Activated naive CD4-positive, alpha-beta T cell treated with anti-CD3 and anti-CD28 coated beads for 36 hours (primary cell): ENCODE results near the gene DLG1. TPM values are rescaled to one million over a fixed set of nuclear protein-coding genes. Genes with fewer than 3 reads are reported as not detected.

Source experiments
- CTCF ChIA-PET: fragments of 350-600 bp; sonication (Branson Sonifier 250); formaldehyde crosslinking; loops from one replicate; lab custom pipeline; 2021; ENCODE audit warnings: antibody characterized with exemption; lab: Charles Lee
- DNase-seq: peaks from one replicate; pipeline ENCODE4 v3.0.0-alpha.2; 2020
- H3K27ac Mint-ChIP-seq: one replicate; pipeline ENCODE4 v1.8.0; 2021; ENCODE audit warnings: mild to moderate bottlenecking, mixed read lengths
- H3K27me3 Mint-ChIP-seq: one replicate; pipeline ENCODE4 v1.8.0; 2021; ENCODE audit warnings: low read depth, mixed read lengths
- H3K36me3 Mint-ChIP-seq: one replicate; pipeline ENCODE4 v1.8.0; 2021; ENCODE audit warnings: low read depth, mixed read lengths
- H3K4me1 Mint-ChIP-seq: one replicate; pipeline ENCODE4 v1.8.0; 2021; ENCODE audit warnings: low read depth, mixed read lengths
- H3K4me3 Mint-ChIP-seq: one replicate; pipeline ENCODE4 v1.8.0; 2021; ENCODE audit warnings: mild to moderate bottlenecking, moderate library complexity, mixed read lengths
- H3K9me3 Mint-ChIP-seq: one replicate; pipeline ENCODE4 v1.8.0; 2021; ENCODE audit warnings: mixed read lengths
- intact Hi-C: fragments of 100-400 bp; cut with micrococcal nuclease; formaldehyde crosslinking; loops from one replicate; pipeline ENCODE4 v1.15.1; 2023
- total RNA-seq, 2 experiments: library from RNA; stranded (reverse); gene quantifications; one replicate each; pipeline ENCODE4 v1.2.3, GENCODE V29; 2021

DLG1 gene
- total RNA-seq, 2 experiments from 2014 or later: 51.9 to 55.2 TPM

GRCh38 chr3:197335428-197336132 is 37.2 kb upstream of the DLG1 start:
- no peak for DNase-seq
- H3K27ac Mint-ChIP-seq: no peak overlapping the region
- H3K4me3 Mint-ChIP-seq: no peak overlapping the region
- CTCF ChIA-PET: no interaction called here
- no peaks in the 10 kb centered on the region for H3K9me3 Mint-ChIP-seq
- intact Hi-C loops: no loop called here
- H3K4me1 Mint-ChIP-seq: no peaks in the 10 kb centered on the region
- H3K36me3 Mint-ChIP-seq: no peaks in the 10 kb centered on the region
- H3K27me3 Mint-ChIP-seq: no peaks in the 10 kb centered on the region

GRCh38 chr3:197333901-197334639 is 35.7 kb upstream of the DLG1 start:
- Mint-ChIP-seq H3K36me3 (no peaks in the 10 kb centered on the region), H3K27me3 (no peaks in the 10 kb centered on the region), H3K9me3 (no peaks in the 10 kb centered on the region), H3K4me1 (no peaks in the 10 kb centered on the region), H3K4me3 (no peak overlapping the region), H3K27ac (no peak overlapping the region)
- CTCF ChIA-PET: no interaction called here
- no peak for DNase-seq
- intact Hi-C loops: no loop called here

DNA sequence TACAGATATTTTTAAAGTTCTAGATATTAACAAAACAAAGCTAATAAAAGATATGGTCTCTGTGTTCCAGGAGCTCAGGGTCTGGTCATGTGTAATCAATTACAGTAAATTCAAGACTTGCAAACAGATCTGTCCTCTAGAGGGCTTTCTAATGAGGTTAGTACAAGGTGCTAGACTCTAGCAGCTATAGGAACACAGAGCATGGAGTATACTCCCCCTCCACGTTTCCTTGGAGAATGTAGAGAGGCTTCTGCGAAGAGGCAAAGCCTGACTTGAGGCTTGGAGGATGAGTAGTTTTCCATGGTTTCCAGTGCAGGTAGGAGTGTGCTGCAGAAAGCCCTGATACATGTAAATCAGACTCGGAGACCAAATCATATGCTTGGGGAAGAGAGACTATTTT is 32.7 kb upstream of the DLG1 start:
- Mint-ChIP-seq H3K9me3 (no peaks in the 10 kb centered on the region), H3K4me1 (no peaks in the 10 kb centered on the region), H3K4me3 (no peak overlapping the region), H3K36me3 (no peaks in the 10 kb centered on the region), H3K27me3 (peaks cover 2% of the 10 kb centered on the region), H3K27ac (no peak overlapping the region)
- intact Hi-C loops: no loop called here
- CTCF ChIA-PET: no interaction called here
- DNase-seq: no peak

DNA sequence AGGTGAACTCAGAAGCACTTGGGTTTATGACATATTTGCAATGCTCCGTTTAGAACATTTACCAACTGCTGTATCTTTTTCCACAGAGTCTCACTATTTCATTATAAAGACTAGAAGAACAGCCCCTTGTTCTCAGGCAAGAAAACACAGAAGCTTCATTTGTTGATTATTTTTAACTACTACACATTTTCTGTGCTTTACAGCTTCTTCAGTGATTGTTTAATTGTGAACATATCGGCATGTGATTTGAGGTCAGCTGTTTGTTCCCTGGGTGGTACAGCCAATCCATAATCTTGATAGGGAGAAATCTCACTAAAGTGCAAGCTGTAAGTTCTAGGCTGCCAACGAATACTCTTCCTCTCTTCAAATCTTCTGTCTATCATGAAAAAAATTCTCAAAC is 31.0 kb upstream of the DLG1 start:
- H3K9me3 Mint-ChIP-seq: no peaks in the 10 kb centered on the region
- H3K27ac Mint-ChIP-seq: no peak overlapping the region
- no peak for DNase-seq
- intact Hi-C loops: no loop called here
- H3K27me3 Mint-ChIP-seq: peaks cover 2% of the 10 kb centered on the region
- CTCF ChIA-PET: no interaction called here
- H3K4me1 Mint-ChIP-seq: peaks cover 3% of the 10 kb centered on the region
- no peaks in the 10 kb centered on the region for H3K36me3 Mint-ChIP-seq
- no peak overlapping the region for H3K4me3 Mint-ChIP-seq

DNA sequence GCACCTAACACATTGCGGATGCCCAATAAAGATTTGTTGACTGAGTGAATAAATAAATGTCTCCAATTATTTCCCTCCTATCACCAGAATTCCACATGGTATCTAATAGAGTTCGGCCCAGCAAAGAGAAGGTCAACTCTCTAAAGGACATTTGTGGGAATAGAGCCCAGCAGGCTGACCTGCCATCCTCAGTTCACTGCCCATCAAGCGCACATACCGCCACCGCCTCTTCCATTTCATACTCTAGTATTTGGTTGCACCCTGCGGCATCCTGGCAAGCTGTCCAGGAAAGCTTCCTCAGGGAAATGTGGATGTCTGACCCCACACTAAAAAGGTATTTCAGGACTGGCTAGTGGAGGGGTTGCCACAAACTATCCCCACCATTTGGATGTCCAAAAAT is 29.8 kb upstream of the DLG1 start:
- no peak overlapping the region for H3K4me3 Mint-ChIP-seq
- no peak overlapping the region for H3K27ac Mint-ChIP-seq
- intact Hi-C loops: no loop called here
- peaks cover 5% of the 10 kb centered on the region for H3K27me3 Mint-ChIP-seq
- no peak for DNase-seq
- H3K36me3 Mint-ChIP-seq: no peaks in the 10 kb centered on the region
- CTCF ChIA-PET: no interaction called here
- H3K4me1 Mint-ChIP-seq: peaks cover 3% of the 10 kb centered on the region
- H3K9me3 Mint-ChIP-seq: no peaks in the 10 kb centered on the region

DNA sequence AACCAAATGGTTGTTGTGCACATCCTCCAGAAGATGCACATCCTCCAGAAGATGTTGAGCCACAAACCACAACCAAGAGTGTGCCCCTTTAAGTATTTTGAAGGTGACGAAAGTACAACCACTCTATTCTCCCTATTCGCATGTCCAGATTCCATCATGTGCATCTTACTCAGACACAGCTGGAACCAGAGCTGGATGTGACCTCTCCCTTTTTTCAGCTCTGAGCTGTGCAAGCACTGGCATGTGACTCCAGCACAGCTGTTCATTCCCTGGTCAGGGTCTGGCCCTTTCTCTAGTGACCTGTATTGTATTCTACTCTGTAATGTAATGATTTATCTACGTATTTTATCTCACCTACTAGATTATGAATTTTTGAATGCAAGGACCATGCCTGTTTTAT is 29.3 kb upstream of the DLG1 start:
- Mint-ChIP-seq H3K27me3 (peaks cover 5% of the 10 kb centered on the region), H3K27ac (no peak overlapping the region), H3K36me3 (no peaks in the 10 kb centered on the region), H3K4me3 (no peak overlapping the region), H3K9me3 (no peaks in the 10 kb centered on the region), H3K4me1 (peaks cover 3% of the 10 kb centered on the region)
- intact Hi-C loops: no loop called here
- CTCF ChIA-PET: no interaction called here
- DNase-seq: no peak

DNA sequence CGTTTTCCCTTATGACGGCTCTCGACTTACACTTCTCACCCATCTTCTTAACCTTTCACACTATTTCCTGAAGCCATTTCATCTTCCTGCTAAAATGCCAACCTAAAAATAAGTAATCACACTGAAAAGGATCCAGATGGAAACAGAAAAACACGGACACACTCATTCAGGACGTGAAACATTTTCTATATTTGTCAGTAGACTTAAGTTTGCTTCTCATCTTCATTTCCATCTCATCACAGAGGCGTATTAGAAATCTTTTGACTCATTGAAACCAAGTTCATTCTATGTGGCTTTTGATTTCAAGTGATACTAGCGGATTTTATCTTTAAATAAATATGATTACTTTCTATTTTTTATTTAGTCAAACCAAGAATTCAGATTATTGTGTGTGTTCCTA is 27.4 kb upstream of the DLG1 start:
- CTCF ChIA-PET: no interaction called here
- H3K9me3 Mint-ChIP-seq: no peaks in the 10 kb centered on the region
- peaks cover 3% of the 10 kb centered on the region for H3K4me1 Mint-ChIP-seq
- H3K36me3 Mint-ChIP-seq: no peaks in the 10 kb centered on the region
- no peak overlapping the region for H3K4me3 Mint-ChIP-seq
- DNase-seq: no peak
- intact Hi-C loops: no loop called here
- H3K27me3 Mint-ChIP-seq: peaks cover 14% of the 10 kb centered on the region
- no peak overlapping the region for H3K27ac Mint-ChIP-seq

GRCh38 chr3:197322149-197322548 is 23.7 kb upstream of the DLG1 start:
- H3K27ac Mint-ChIP-seq: no peak overlapping the region
- intact Hi-C loops: no loop called here
- no peak for DNase-seq
- H3K9me3 Mint-ChIP-seq: no peaks in the 10 kb centered on the region
- CTCF ChIA-PET: no interaction called here
- no peaks in the 10 kb centered on the region for H3K36me3 Mint-ChIP-seq
- no peak overlapping the region for H3K4me3 Mint-ChIP-seq
- H3K27me3 Mint-ChIP-seq: peaks cover 21% of the 10 kb centered on the region
- H3K4me1 Mint-ChIP-seq: peaks cover 3% of the 10 kb centered on the region

DNA sequence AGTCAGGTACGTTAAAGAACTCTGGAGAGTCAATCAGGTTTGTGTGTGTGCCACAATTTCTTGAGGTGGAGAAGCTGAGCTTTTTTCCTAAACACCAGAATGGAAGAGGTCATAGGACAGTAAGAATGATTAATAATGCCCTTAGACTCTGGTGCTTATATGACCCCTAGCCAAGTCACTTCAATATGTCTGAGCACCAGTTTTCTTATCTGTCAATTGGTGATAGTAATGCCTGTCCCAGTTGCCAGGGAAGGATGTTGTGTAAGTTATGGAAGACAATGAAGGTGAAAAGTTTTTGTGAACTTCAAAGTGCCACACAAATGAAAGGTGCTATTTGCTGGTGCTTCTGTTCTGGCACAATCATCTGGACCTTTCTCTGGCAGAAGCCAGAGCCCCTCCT is 22.2 kb upstream of the DLG1 start:
- H3K27ac Mint-ChIP-seq: no peak overlapping the region
- H3K4me3 Mint-ChIP-seq: no peak overlapping the region
- intact Hi-C loops: no loop called here
- peaks cover 1% of the 10 kb centered on the region for H3K4me1 Mint-ChIP-seq
- H3K27me3 Mint-ChIP-seq: peaks cover 21% of the 10 kb centered on the region
- no peak for DNase-seq
- H3K9me3 Mint-ChIP-seq: no peaks in the 10 kb centered on the region
- no peaks in the 10 kb centered on the region for H3K36me3 Mint-ChIP-seq
- CTCF ChIA-PET: no interaction called here

DNA sequence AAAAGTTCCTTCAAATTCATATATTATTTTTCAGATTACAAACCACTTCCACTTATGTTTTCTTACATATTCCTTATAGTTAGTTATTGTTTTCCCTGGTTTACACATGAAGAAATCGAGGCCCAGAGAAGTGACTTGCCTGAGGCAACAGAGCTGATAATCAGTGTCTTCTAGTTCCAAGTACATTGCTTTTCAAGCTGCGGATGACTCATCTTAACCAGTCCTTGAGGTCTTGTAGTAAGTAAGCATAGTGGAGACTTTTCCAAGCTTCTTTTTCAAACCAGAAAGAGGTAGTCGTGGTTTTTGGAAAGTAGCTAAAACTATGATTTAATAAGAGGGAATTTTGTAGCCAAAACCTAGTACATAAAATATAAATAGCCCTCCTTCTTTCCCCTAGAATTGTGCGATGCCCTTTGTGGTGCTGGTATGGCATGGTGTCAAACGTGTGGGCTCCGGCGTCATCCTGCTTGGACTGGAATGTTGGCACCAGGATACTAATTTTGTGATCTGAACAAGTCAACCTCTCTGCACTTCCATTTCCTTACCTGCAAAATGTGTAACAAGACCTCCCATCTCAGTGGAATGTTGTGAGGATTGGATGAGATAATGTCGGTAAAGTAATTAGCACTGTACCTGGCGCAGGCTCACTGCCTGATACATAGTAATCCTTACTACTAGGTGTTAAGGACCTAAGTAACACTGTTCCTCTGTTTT is 19.0 kb upstream of the DLG1 start:
- no peak for DNase-seq
- Mint-ChIP-seq H3K27ac (no peak overlapping the region), H3K4me1 (no peaks in the 10 kb centered on the region), H3K4me3 (no peak overlapping the region), H3K36me3 (no peaks in the 10 kb centered on the region), H3K27me3 (peaks cover 16% of the 10 kb centered on the region), H3K9me3 (no peaks in the 10 kb centered on the region)
- intact Hi-C loops: no loop called here
- CTCF ChIA-PET: no interaction called here

- no peaks in the 10 kb centered on the region for H3K27me3 Mint-ChIP-seq
- H3K4me3 Mint-ChIP-seq: no peak overlapping the region
- no peak overlapping the region for H3K27ac Mint-ChIP-seq
- CTCF ChIA-PET: no interaction called here
- no peaks in the 10 kb centered on the region for H3K36me3 Mint-ChIP-seq
- peaks cover 29% of the 10 kb centered on the region for H3K4me1 Mint-ChIP-seq
- no peaks in the 10 kb centered on the region for H3K9me3 Mint-ChIP-seq
- intact Hi-C loops: no loop called here
- DNase-seq: no peak
Measured at GRCh38 chr3:197312431-197312830, 14.0 kb upstream of the DLG1 start.

DNA sequence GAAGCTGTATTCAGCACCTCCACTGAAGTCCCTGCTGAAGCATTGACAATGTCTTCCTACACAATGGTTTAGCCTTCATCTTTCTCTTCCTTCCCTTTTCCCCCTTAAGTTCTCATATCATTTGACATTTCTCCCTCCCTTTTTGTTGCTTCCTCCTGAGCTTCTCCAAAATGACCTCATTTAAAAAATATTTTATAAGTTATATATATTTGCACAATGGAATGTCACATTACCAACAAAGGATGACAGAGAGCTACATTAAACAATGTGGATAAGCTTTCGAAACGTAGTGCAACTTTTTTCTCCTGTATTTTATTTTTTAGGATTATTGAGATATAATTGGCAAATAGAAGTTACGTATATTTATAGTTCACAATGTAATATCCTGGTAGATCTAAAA is 13.2 kb upstream of the DLG1 start:
- Mint-ChIP-seq H3K27ac (no peak overlapping the region), H3K4me3 (no peak overlapping the region), H3K4me1 (peaks cover 29% of the 10 kb centered on the region), H3K9me3 (no peaks in the 10 kb centered on the region), H3K36me3 (no peaks in the 10 kb centered on the region), H3K27me3 (no peaks in the 10 kb centered on the region)
- CTCF ChIA-PET: interaction anchor here (1.9 kb wide), 1 partner anchor 54 kb away, joined by 4 read pairs; no protein-coding TSS in a partner anchor
- intact Hi-C loops: no loop called here
- DNase-seq: no peak
